Measurements from ENCODE around the gene CHCHD6.

CHCHD6 gene

GRCh38 chr3:126667631-126668449 lies 36.2 kb upstream of the CHCHD6 start:
- no peak for DNase-seq (ENCODE audit: low read depth, low spot score)

GRCh38 chr3:126668450-126669401 lies 35.3 kb upstream of the CHCHD6 start:
- no peak for DNase-seq (ENCODE audit: low read depth, low spot score)

More at GRCh38 chr3:126667631-126668449, 36.2 kb upstream of the CHCHD6 start:
- no peak overlapping the region for H3K4me3 ChIP-seq (ENCODE audit: low read length)

GRCh38 chr3:126671521-126671920 lies 32.5 kb upstream of the CHCHD6 start:
- peak; percentile 86 for DNase-seq (ENCODE audit: low read depth, low spot score)
- H3K4me3 ChIP-seq (ENCODE audit: low read length), result no peak overlapping the region

More at GRCh38 chr3:126668450-126669401, 35.3 kb upstream of the CHCHD6 start:
- no peak overlapping the region for H3K4me3 ChIP-seq (ENCODE audit: low read length)

- H3K4me3 ChIP-seq (ENCODE audit: low read length), result no peak overlapping the region
- no peak for DNase-seq (ENCODE audit: low read depth, low spot score)
Measured at GRCh38 chr3:126672340-126672739, 31.7 kb upstream of the CHCHD6 start.

- DNase-seq (ENCODE audit: low read depth, low spot score), result peak; percentile 41
- no peak overlapping the region for H3K4me3 ChIP-seq (ENCODE audit: low read length)
Measured at GRCh38 chr3:126672741-126673140, 31.3 kb upstream of the CHCHD6 start.

- H3K4me3 ChIP-seq (ENCODE audit: low read length), result no peak overlapping the region
- DNase-seq (ENCODE audit: low read depth, low spot score), result no peak
Measured at GRCh38 chr3:126676919-126677705, 26.9 kb upstream of the CHCHD6 start.

GRCh38 chr3:126677862-126678503 lies 26.1 kb upstream of the CHCHD6 start:
- no peak for DNase-seq (ENCODE audit: low read depth, low spot score)
- H3K4me3 ChIP-seq (ENCODE audit: low read length), result no peak overlapping the region

GRCh38 chr3:126678693-126679317 lies 25.2 kb upstream of the CHCHD6 start:
- DNase-seq (ENCODE audit: low read depth, low spot score), result peak; percentile 67
- H3K4me3 ChIP-seq (ENCODE audit: low read length), result peak overlapping the region; percentile 37

GRCh38 chr3:126679318-126679751 lies 24.7 kb upstream of the CHCHD6 start:
- DNase-seq (ENCODE audit: low read depth, low spot score), result peak; percentile 52
- H3K4me3 ChIP-seq (ENCODE audit: low read length), result peak overlapping the region; percentile 37

GRCh38 chr3:126679831-126680666 lies 24.0 kb upstream of the CHCHD6 start:
- no peak overlapping the region for H3K4me3 ChIP-seq (ENCODE audit: low read length)

GRCh38 chr3:126680667-126681055 lies 23.4 kb upstream of the CHCHD6 start:
- no peak for DNase-seq (ENCODE audit: low read depth, low spot score)
- no peak overlapping the region for H3K4me3 ChIP-seq (ENCODE audit: low read length)

More at GRCh38 chr3:126679831-126680666, 24.0 kb upstream of the CHCHD6 start:
- DNase-seq (ENCODE audit: low read depth, low spot score), result no peak

GRCh38 chr3:126682009-126682408 lies 22.0 kb upstream of the CHCHD6 start:
- H3K4me3 ChIP-seq (ENCODE audit: low read length), result no peak overlapping the region
- no peak for DNase-seq (ENCODE audit: low read depth, low spot score)

GRCh38 chr3:126683069-126683468 lies 21.0 kb upstream of the CHCHD6 start:
- no peak for DNase-seq (ENCODE audit: low read depth, low spot score)
- H3K4me3 ChIP-seq (ENCODE audit: low read length), result no peak overlapping the region

- DNase-seq (ENCODE audit: low read depth, low spot score), result no peak
- H3K4me3 ChIP-seq (ENCODE audit: low read length), result no peak overlapping the region
Measured at GRCh38 chr3:126684218-126684751, 19.8 kb upstream of the CHCHD6 start.

- H3K4me3 ChIP-seq (ENCODE audit: low read length), result no peak overlapping the region
Measured at GRCh38 chr3:126685021-126685420, 19.0 kb upstream of the CHCHD6 start.

GRCh38 chr3:126685493-126685892 lies 18.5 kb upstream of the CHCHD6 start:
- no peak for DNase-seq (ENCODE audit: low read depth, low spot score)

More at GRCh38 chr3:126685021-126685420, 19.0 kb upstream of the CHCHD6 start:
- DNase-seq (ENCODE audit: low read depth, low spot score), result no peak

GRCh38 chr3:126691765-126692164 lies 12.3 kb upstream of the CHCHD6 start:
- no peak overlapping the region for H3K4me3 ChIP-seq (ENCODE audit: low read length)
- DNase-seq (ENCODE audit: low read depth, low spot score), result no peak

More at GRCh38 chr3:126685493-126685892, 18.5 kb upstream of the CHCHD6 start:
- H3K4me3 ChIP-seq (ENCODE audit: low read length), result no peak overlapping the region
